ENCODE results near the gene OR56A5.
A peak's percentile ranks its signal among the peaks of the same experiment; 100 is the strongest.

Gene OR56A5

DNA sequence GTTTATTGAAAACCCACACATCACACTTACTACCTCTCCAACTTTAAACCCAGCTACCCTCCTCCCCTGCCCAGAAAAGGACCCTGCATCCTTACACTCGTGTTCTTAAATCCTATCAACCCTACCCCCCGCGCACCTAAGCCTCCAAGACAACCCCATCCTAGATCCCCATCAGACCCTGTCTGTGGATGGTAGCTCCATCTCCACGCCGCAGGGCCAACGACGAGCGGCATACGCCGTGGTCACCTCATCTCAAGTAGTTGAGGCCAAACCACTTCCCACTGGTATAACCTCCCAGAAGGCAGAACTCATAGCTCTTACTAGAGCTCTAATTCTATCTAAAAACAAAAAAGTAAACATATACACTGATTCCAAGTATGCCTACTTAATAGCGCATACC lies 35.6 kb downstream of the OR56A5 start:
- DNase-seq (ENCODE audit: low spot score): no peak

GRCh38 chr11:5931061-5931460 lies 37.2 kb downstream of the OR56A5 start:
- no peak for DNase-seq (ENCODE audit: low spot score)

DNA sequence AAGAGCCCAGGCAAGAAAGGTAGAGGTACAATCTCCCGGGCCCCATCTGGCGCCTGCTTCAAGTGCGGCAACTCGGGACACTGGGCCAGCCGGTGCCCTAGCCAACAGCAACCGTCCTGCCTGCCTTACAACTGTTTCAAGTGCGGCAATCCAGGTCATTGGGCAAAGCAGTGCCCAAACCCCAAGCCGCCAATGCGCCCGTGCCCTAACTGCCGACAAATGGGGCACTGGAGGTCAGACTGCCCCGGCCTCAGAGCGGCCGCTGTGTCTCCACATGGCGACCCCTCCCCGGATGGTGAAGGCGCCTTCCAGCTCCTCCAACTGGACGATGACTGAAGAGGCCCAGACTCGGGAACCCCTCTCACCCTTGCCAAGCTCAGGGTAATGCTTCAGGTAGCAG lies 37.7 kb downstream of the OR56A5 start:
- no peak for DNase-seq (ENCODE audit: low spot score)

- DNase-seq (ENCODE audit: low spot score): no peak
Measured at GRCh38 chr11:5929571-5930368, 38.5 kb downstream of the OR56A5 start.

DNA sequence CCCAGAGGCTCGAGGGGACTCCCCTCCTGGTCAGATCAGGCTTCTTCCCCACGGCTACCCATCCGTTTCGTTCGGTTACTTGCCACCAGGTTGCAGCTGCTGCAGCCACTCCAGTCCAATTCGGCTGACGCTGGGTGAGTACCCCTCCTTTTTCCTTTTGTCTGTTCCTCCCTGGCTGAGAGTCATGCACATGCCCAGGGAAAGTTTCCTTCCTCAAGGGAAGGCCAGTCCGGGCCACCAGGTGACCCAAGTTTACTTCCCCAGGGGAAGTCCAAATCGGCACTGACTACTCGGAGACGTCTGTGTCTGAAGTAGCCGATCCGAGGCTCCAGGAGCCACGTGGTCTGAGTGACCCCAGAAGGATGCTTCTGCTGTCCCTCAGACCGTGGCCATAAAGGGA lies 39.5 kb downstream of the OR56A5 start:
- DNase-seq (ENCODE audit: low spot score): no peak

DNA sequence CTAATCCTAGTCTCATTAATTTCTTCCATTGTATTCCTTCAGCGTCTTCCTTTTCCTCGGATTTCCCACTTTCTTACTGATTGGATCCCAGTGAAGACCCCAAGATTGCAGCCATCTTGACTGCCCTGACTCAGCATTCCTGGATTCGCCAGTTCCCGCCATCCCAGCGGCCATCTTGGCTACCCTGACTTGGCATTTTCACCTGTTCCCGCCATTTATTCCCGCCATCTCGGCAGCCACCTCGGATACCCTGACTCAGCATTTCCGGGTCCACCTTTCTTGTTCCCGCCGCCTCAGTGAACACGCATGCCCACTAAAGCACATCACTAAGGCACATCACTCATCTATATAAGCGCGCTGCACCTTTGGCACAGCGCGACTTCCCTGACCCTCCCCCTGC lies 40.0 kb downstream of the OR56A5 start:
- DNase-seq (ENCODE audit: low spot score): no peak

DNA sequence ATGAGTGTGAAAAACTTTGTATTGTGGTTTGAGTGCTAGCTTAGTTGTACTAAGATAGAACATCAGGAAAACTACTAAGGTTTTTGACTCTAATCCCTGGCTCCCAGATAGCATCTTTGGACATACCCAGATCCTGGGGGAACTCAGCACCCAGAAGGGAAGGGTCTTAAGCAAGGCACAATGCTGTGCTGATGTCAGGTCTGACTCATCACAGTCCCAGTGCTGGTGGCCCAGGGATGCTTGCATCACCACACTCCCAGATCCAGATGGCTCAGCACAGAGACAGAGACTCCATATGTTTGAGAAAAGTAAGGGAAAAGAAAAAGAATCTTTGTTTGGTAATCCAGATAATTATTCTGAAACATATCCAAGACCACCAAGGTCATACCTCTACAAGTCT lies 44.5 kb downstream of the OR56A5 start:
- DNase-seq (ENCODE audit: low spot score): no peak

DNA sequence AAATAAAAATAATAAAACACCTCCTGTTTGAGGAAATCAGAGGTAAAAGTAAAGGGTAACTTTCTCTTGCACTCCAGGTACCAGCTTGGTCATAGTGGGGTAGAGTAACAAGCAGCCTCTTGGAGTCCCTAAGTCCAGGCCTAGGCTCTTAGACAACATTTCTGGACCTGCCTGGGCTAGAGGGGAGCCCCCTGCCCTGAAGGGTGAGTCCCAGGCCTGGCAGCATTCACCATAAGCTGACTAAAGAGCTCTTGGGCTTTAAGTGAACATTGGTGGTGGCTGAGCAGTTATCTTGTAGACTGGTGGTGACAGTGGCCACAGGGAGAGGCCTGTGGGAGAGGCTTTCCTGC lies 44.9 kb downstream of the OR56A5 start:
- no peak for DNase-seq (ENCODE audit: low spot score)

GRCh38 chr11:5922749-5923426 lies 45.4 kb downstream of the OR56A5 start:
- DNase-seq (ENCODE audit: low spot score): peak; percentile 32

All from RKO (cell line).